Kidney (tissue), 14 donors: ENCODE measurements around the gene LARGE1. TPM values are rescaled to one million over a fixed set of nuclear protein-coding genes. Genes with fewer than 3 reads are reported as not detected.

Experiments
- DNase-seq, 5 donors: peaks; one replicate each; pipeline ENCODE4 v3.0.0-alpha.2; 2013 to 2020
- FAIRE-seq: peaks from 2 replicates; lab custom pipeline; 2012; peaks lifted over from hg19 to GRCh38; lab: Jason Lieb, UNC
- H3K27ac ChIP-seq, 2 donors: one replicate each; pipeline ENCODE4 v1.7.0; 2013; ENCODE audit warnings: low read depth in 2 of 2, low read length in 2 of 2, inconsistent platforms in 1 of 2
- H3K27me3 ChIP-seq: one replicate; pipeline ENCODE4 v1.7.1; 2013; ENCODE audit warnings: low read length, inconsistent platforms; ENCODE audit not compliant: control insufficient read depth, insufficient read depth
- H3K36me3 ChIP-seq, 3 donors: one replicate each; pipeline versions ENCODE4 v1.7.0 to v1.7.1; 2013; ENCODE audit warnings: low read length in 3 of 3, control low read depth in 1 of 3, inconsistent platforms in 1 of 3; ENCODE audit not compliant: insufficient read depth in 3 of 3, control insufficient read depth in 2 of 3
- H3K4me1 ChIP-seq, 3 donors: one replicate each; pipeline versions ENCODE4 v1.7.0 to v1.7.1; 2013; ENCODE audit warnings: low read length in 3 of 3, inconsistent platforms in 1 of 3, low read depth in 1 of 3; ENCODE audit not compliant: control insufficient read depth in 2 of 3, insufficient read depth in 2 of 3
- H3K4me3 ChIP-seq, 3 donors: one replicate each; pipeline versions ENCODE4 v1.7.0 to v1.8.1; 2013; ENCODE audit warnings: low read length in 3 of 3, control low read depth in 1 of 3, inconsistent platforms in 1 of 3
- H3K9ac ChIP-seq, 3 donors: one replicate each; pipeline versions ENCODE4 v1.7.0 to v1.7.1; 2013; ENCODE audit warnings: low read length in 3 of 3, control low read depth in 1 of 3, inconsistent platforms in 1 of 3
- H3K9me3 ChIP-seq, 3 donors: one replicate each; pipeline versions ENCODE4 v1.7.0 to v1.7.1; 2013; ENCODE audit warnings: low read length in 3 of 3, control low read depth in 1 of 3, inconsistent platforms in 1 of 3; ENCODE audit not compliant: control insufficient read depth in 2 of 3, insufficient read depth in 1 of 3
- intact Hi-C: fragments of 100-400 bp; cut with DNase I; formaldehyde crosslinking; loops from one replicate; pipeline ENCODE4 v1.11.1; 2022
- polyA plus RNA-seq: library from polyadenylated mRNA; stranded (reverse); fragments of 350-450 nt; fragmentation: Illumina TruSeq; extraction: RNeasy Lipid Tissue Mini Kit (QIAGEN cat#74804); gene quantifications from one replicate; pipeline ENCODE4 v1.2.3, GENCODE V29; 2014; ENCODE audit warnings: low read depth, low replicate concordance; ENCODE audit not compliant: insufficient read depth
- total RNA-seq: library from RNA; stranded (reverse); fragmentation: NEBNext Ultra II Directional; extraction: Animal tissue kit (Norgen Biotek cat#: 25700); gene quantifications from one replicate; pipeline ENCODE4 v1.2.1, GENCODE V29; 2021
- TF ChIP-seq, protein P1 (sequence below): IDR thresholded peaks from 3 replicates; pipeline ENCODE4 v1.5.1; 2012; ENCODE audit warnings: mild to moderate bottlenecking, moderate library complexity, borderline replicate concordance; ENCODE audit not compliant: insufficient read depth; ENCODE audit errors: extremely low read depth
- donor health status: control.
- donor health status: control.
- donor health status: control.
- donor health status: control.
- donor health status: control.
- donor health status: DM: yes; HTN: yes; CAD: no.
- donor health status: Normal renal cell carcinoma (clear cell type).

Gene LARGE1
- total and polyA plus RNA-seq, 2 donors from 2014 or later, result 5.0 to 22.9 TPM

GRCh38 chr22:33747576-33748180 is 172.6 kb downstream of the LARGE1 start:
- intact Hi-C loops, result no loop called here
- H3K9me3 ChIP-seq, result no peaks in the 10 kb centered on the region
- TF ChIP-seq, protein P1, sequence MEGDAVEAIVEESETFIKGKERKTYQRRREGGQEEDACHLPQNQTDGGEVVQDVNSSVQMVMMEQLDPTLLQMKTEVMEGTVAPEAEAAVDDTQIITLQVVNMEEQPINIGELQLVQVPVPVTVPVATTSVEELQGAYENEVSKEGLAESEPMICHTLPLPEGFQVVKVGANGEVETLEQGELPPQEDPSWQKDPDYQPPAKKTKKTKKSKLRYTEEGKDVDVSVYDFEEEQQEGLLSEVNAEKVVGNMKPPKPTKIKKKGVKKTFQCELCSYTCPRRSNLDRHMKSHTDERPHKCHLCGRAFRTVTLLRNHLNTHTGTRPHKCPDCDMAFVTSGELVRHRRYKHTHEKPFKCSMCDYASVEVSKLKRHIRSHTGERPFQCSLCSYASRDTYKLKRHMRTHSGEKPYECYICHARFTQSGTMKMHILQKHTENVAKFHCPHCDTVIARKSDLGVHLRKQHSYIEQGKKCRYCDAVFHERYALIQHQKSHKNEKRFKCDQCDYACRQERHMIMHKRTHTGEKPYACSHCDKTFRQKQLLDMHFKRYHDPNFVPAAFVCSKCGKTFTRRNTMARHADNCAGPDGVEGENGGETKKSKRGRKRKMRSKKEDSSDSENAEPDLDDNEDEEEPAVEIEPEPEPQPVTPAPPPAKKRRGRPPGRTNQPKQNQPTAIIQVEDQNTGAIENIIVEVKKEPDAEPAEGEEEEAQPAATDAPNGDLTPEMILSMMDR, result no peak
- no peaks in the 10 kb centered on the region for H3K27me3 ChIP-seq
- peaks cover 0 to 3% (median 0%) of the 10 kb centered on the region in 3 donors for H3K4me1 ChIP-seq
- FAIRE-seq (no peak), DNase-seq (peak in 1 of 5 donors; percentile 19)
- H3K36me3 ChIP-seq, result no peaks in the 10 kb centered on the region
- no peak overlapping the region for H3K4me3 ChIP-seq
- no peak overlapping the region for H3K27ac ChIP-seq
- H3K9ac ChIP-seq, result no peak overlapping the region

DNA sequence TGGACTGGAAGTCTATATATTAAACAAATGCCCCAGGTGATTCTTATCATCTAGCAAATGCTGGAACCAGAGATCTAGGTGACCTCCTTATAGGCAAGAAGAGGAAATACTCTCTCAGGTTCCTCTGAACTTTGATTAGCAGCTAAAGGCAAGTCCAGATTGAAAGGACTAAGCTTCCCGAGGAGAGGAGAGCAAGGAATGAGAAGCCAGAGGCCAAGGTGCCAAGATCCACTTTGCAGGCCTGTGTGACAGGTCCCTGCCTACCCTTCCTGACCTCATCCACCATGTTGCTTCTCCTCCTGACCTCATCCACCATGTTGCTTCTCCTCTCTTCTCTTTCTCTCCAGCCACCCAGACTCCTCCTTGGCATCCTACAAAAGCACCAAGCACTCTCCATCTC is 173.2 kb downstream of the LARGE1 start:
- H3K9ac ChIP-seq, result no peak overlapping the region
- H3K36me3 ChIP-seq, result no peaks in the 10 kb centered on the region
- TF ChIP-seq, protein P1, result no peak
- DNase-seq (no peak), FAIRE-seq (no peak)
- no peaks in the 10 kb centered on the region for H3K27me3 ChIP-seq
- no peak overlapping the region for H3K27ac ChIP-seq
- intact Hi-C loops, result no loop called here
- peaks cover 0 to 3% (median 0%) of the 10 kb centered on the region in 3 donors for H3K4me1 ChIP-seq
- H3K4me3 ChIP-seq, result no peak overlapping the region
- H3K9me3 ChIP-seq, result no peaks in the 10 kb centered on the region

- no peaks in the 10 kb centered on the region for H3K9me3 ChIP-seq
- H3K4me1 ChIP-seq, result peaks cover 0 to 3% (median 0%) of the 10 kb centered on the region in 3 donors
- H3K4me3 ChIP-seq, result no peak overlapping the region
- no peak overlapping the region for H3K27ac ChIP-seq
- intact Hi-C loops, result no loop called here
- no peaks in the 10 kb centered on the region for H3K27me3 ChIP-seq
- FAIRE-seq, result no peak
- H3K9ac ChIP-seq, result no peak overlapping the region
- peak in 1 of 5 donors; percentile 7 for DNase-seq
- no peaks in the 10 kb centered on the region for H3K36me3 ChIP-seq
- TF ChIP-seq, protein P1, result no peak
These were observed 173.8 kb downstream of the LARGE1 start for GRCh38 chr22:33746501-33746928.
